Heart left ventricle (tissue), 13 donors: ENCODE results near the gene MARK3.
"Not testable (repeated sequence)": the region's sequence is repeated elsewhere in the genome, so short reads cannot be mapped to it uniquely, and the experiment has no call there.

Experiments
- POLR2A ChIP-seq, 2 donors: fragments of 450-650 bp; IDR thresholded peaks; one replicate each; pipeline ENCODE4 v1.6.1; 2017; ENCODE audit warnings: antibody characterized with exemption in 2 of 2, mild to moderate bottlenecking in 2 of 2, moderate library complexity in 2 of 2
- TF ChIP-seq, protein P1 (sequence below), 12 donors: fragments of 200-600 bp; sonication (generic) in 4 of 12; IDR thresholded peaks; one replicate each; pipeline versions ENCODE4 v1.5.0 to v1.8.0; 2018 to 2022; ENCODE audit warnings: antibody characterized with exemption in 12 of 12, mild to moderate bottlenecking in 5 of 12
- donor health status: ischemic (EF 13 %, LVEDD 7.1; RV severe dilation, severe dysfunction).
- donor health status: DM: no; HTN: yes; CAD: no.
- donor health status: DM: no; HTN: no; CAD: no.
- donor health status: ischemic (EF 25% LVEDD 6.9; RV normal size, moderate dysfunction).
- donor health status: ischemic (EF 25% LVEDD 5.7; RV mildly dilated, moderate dysfunction).
- donor health status: ischemic (EF 35%, LVEDD 5.7; RV mildly dilated, moderate dysfunction).
- donor health status: nonischemic (EF 11% LVEDD 7.7; RV severe dilation, severe dysfunction).
- donor health status: DM: yes; HTN: yes; CAD: no.
- donor health status: PGD.
- donor health status: ischemic (EF 29% LVEDD 5.4; RV normal size, mild dysfunction).
- donor health status: nonischemic (EF 23%, LVEDD 6.1; RV moderate dilation, normal function).

DNA sequence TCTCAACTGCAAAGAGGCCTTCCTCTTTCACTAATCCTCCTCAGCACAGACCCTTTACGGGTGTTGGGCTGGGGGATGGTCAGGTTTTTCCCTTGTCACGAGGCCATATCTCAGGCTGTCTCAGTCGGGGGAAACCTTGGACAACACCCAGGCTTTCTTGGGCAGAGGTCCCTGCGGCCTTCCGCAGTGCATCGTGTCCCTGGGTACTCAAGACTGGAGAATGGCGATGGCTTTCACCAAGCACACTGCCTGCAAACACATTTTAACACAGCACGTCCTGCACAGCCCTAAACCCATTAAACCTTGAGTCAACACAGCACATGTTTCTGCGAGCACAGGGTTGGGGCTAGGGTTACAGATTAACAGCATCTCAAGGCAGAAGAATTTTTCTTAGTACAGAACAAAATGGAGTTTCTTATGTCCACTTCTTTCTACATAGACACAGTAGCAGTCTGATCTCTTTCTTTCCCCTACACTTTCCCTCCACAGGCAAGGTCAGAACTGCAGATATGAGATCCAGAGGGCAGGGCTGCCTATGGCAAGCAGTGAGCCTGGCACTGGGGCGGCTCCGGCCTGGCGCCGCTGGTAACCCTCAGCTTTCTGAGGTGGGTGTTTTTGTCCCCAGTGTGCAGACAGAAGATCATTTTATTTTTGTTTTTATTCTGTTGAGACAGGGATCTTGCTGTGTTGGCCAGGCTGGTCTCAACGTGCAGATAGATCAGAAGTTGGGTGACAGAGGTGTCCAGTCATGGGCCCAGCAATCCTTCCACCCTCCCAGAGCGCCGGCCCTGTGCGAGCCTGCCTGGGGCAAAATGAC, 140.4 kb downstream of the MARK3 start:
- not testable (repeated sequence) for TF ChIP-seq POLR2A (IDR thresholded peaks at IDR 0.05)
- TF ChIP-seq, protein P1, sequence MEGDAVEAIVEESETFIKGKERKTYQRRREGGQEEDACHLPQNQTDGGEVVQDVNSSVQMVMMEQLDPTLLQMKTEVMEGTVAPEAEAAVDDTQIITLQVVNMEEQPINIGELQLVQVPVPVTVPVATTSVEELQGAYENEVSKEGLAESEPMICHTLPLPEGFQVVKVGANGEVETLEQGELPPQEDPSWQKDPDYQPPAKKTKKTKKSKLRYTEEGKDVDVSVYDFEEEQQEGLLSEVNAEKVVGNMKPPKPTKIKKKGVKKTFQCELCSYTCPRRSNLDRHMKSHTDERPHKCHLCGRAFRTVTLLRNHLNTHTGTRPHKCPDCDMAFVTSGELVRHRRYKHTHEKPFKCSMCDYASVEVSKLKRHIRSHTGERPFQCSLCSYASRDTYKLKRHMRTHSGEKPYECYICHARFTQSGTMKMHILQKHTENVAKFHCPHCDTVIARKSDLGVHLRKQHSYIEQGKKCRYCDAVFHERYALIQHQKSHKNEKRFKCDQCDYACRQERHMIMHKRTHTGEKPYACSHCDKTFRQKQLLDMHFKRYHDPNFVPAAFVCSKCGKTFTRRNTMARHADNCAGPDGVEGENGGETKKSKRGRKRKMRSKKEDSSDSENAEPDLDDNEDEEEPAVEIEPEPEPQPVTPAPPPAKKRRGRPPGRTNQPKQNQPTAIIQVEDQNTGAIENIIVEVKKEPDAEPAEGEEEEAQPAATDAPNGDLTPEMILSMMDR (IDR thresholded peaks at IDR 0.05) = not testable (repeated sequence)
